ENCODE data around the gene KRT6B. TPM values are rescaled to one million over a fixed set of nuclear protein-coding genes. Genes with fewer than 3 reads are reported as not detected.
"Not testable (repeated sequence)": the region's sequence is repeated elsewhere in the genome, so short reads cannot be mapped to it uniquely, and the experiment has no call there.

KRT6B gene
- total RNA-seq, 1 experiment from 2014 or later: not detected

DNA sequence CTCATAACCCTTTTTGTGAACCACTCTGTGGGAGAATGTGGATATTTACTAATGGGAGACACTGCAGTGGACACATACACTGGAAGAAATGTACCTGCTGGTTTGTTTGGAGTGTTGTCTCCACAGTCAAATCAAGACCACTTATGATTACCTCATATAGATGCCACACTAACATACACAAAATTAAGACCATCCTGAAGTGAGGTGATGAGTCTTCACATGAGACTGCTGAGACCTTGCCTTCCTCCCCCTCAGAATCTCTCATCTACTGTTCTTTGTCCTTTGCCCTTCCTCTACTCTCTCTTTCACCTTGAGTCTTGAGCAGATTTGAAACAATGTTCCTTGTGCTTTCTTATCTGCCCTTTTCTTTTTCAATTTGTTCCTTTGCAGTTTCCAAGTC is 36.8 kb upstream of the KRT6B start:
- CTCF ChIA-PET: no interaction called here
- Mint-ChIP-seq H3K4me3 (ENCODE audit: unreplicated experiment) (no peak overlapping the region), H3K36me3 (ENCODE audit: insufficient read depth, unreplicated experiment) (no peaks in the 10 kb centered on the region), H3K9me3 (ENCODE audit: unreplicated experiment) (peaks cover 12% of the 10 kb centered on the region), H3K4me1 (ENCODE audit: low read depth, unreplicated experiment) (no peaks in the 10 kb centered on the region), H3K27me3 (ENCODE audit: insufficient read depth, unreplicated experiment) (peaks cover 27% of the 10 kb centered on the region), H3K27ac (ENCODE audit: unreplicated experiment) (no peak overlapping the region)
- DNase-seq: no peak
- Histone ChIP-seq H3K9me3 (peaks cover 8% of the 10 kb centered on the region; the same call in 1 of the 2 replicates), H3K36me3 (ENCODE audit: control insufficient read depth, insufficient read depth, low read length) (no peaks in the 10 kb centered on the region), H3K4me3 (ENCODE audit: low read depth, low read length) (no peak overlapping the region), H3K27me3 (replicated peaks; ENCODE audit: control insufficient read depth, insufficient read depth, low read length) (no peaks in the 10 kb centered on the region), H3K4me1 (no peaks in the 10 kb centered on the region)
- BruUV-seq (replicated peaks): no TSS peak
- TF ChIP-seq, protein P1, sequence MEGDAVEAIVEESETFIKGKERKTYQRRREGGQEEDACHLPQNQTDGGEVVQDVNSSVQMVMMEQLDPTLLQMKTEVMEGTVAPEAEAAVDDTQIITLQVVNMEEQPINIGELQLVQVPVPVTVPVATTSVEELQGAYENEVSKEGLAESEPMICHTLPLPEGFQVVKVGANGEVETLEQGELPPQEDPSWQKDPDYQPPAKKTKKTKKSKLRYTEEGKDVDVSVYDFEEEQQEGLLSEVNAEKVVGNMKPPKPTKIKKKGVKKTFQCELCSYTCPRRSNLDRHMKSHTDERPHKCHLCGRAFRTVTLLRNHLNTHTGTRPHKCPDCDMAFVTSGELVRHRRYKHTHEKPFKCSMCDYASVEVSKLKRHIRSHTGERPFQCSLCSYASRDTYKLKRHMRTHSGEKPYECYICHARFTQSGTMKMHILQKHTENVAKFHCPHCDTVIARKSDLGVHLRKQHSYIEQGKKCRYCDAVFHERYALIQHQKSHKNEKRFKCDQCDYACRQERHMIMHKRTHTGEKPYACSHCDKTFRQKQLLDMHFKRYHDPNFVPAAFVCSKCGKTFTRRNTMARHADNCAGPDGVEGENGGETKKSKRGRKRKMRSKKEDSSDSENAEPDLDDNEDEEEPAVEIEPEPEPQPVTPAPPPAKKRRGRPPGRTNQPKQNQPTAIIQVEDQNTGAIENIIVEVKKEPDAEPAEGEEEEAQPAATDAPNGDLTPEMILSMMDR (IDR thresholded peaks at IDR 0.05; ENCODE audit: insufficient read depth in 1 of 2, low read depth in 1 of 2, low read length in 1 of 2, severe bottlenecking in 1 of 2, unreplicated experiment in 1 of 2): no peak
- POLR2A ChIA-PET: no interaction called here
- intact Hi-C loops (cut with micrococcal nuclease; ENCODE audit: unreplicated experiment): no loop called here

DNA sequence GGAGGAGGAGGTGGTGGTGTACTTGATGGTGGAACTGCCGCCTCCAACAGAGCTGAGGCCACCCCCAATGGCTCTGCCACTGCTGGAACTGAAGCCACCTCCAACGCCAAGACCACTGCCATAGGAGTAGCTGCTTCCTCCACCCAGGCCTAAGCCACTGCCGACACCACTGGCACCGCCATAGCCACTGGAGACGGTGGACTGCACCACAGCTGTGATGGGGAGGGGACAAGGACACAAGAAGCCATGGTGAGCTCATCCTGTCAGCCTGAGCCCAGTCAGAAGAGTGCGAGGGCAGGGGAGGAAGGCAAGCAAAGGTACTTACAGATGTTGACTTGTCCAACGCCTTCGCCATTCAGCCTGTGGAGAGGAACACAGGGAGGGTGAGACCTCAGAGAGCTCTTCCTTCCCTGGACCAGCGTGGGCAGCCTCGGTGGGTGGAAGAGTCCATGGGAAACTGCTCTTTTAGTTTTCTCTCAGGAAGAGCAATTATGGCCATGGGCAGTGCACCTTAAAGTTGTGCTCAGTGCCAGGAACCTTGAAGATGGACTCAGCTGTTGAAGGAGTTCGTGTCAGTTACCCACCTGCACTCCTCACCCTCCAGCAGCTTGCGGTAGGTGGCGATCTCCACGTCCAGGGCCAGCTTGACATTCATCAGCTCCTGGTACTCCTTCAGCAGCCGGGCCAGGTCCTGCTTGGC is 35.9 kb upstream of the KRT6B start:
- H3K4me1 Mint-ChIP-seq (ENCODE audit: low read depth, unreplicated experiment); H3K4me3 ChIP-seq (ENCODE audit: low read depth, low read length); H3K4me1 ChIP-seq; BruUV-seq (replicated peaks); H3K36me3 Mint-ChIP-seq (ENCODE audit: insufficient read depth, unreplicated experiment); H3K27me3 ChIP-seq (replicated peaks; ENCODE audit: control insufficient read depth, insufficient read depth, low read length); H3K27ac Mint-ChIP-seq (ENCODE audit: unreplicated experiment); H3K36me3 ChIP-seq (ENCODE audit: control insufficient read depth, insufficient read depth, low read length); CTCF ChIA-PET; H3K9me3 ChIP-seq; DNase-seq; POLR2A ChIA-PET; H3K4me3 Mint-ChIP-seq (ENCODE audit: unreplicated experiment); intact Hi-C loops (cut with micrococcal nuclease; ENCODE audit: unreplicated experiment): not testable (repeated sequence)
- H3K9me3 Mint-ChIP-seq (ENCODE audit: unreplicated experiment): peaks cover 12% of the 10 kb centered on the region
- H3K27me3 Mint-ChIP-seq (ENCODE audit: insufficient read depth, unreplicated experiment): peaks cover 31% of the 10 kb centered on the region

DNA sequence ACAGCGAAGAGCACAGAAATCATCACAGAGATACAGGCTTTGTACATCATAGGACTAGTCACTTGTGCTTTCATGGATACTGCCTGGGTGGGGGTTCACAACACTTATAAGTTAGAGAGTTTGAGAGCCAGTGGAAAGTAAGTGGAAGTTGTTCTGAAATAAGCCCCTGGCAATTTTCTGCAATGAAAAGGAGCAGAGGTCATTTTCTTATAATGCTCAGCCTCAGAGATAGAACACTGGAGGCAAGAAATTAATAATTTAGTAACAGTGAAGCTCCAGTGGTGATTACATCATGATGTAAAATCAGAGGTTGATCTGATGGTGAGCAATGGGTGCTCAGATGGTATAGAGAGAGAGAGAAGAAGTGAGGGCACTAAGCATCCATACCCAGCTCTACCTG is 35.3 kb upstream of the KRT6B start:
- CTCF ChIA-PET: no interaction called here
- DNase-seq: no peak
- H3K4me1 ChIP-seq: no peaks in the 10 kb centered on the region
- no TSS peak for BruUV-seq (replicated peaks)
- peaks cover 8% of the 10 kb centered on the region; the same call in 1 of the 2 replicates for H3K9me3 ChIP-seq
- no peaks in the 10 kb centered on the region for H3K36me3 Mint-ChIP-seq (ENCODE audit: insufficient read depth, unreplicated experiment)
- H3K27me3 ChIP-seq (replicated peaks; ENCODE audit: control insufficient read depth, insufficient read depth, low read length): no peaks in the 10 kb centered on the region
- no peaks in the 10 kb centered on the region for H3K36me3 ChIP-seq (ENCODE audit: control insufficient read depth, insufficient read depth, low read length)
- intact Hi-C loops (cut with micrococcal nuclease; ENCODE audit: unreplicated experiment): no loop called here
- H3K9me3 Mint-ChIP-seq (ENCODE audit: unreplicated experiment): peaks cover 12% of the 10 kb centered on the region
- POLR2A ChIA-PET: no interaction called here
- no peak overlapping the region for H3K4me3 ChIP-seq (ENCODE audit: low read depth, low read length)
- no peaks in the 10 kb centered on the region for H3K4me1 Mint-ChIP-seq (ENCODE audit: low read depth, unreplicated experiment)
- peaks cover 31% of the 10 kb centered on the region for H3K27me3 Mint-ChIP-seq (ENCODE audit: insufficient read depth, unreplicated experiment)
- TF ChIP-seq, protein P1 (IDR thresholded peaks at IDR 0.05; ENCODE audit: insufficient read depth in 1 of 2, low read depth in 1 of 2, low read length in 1 of 2, severe bottlenecking in 1 of 2, unreplicated experiment in 1 of 2): no peak
- H3K4me3 Mint-ChIP-seq (ENCODE audit: unreplicated experiment): no peak overlapping the region
- H3K27ac Mint-ChIP-seq (ENCODE audit: unreplicated experiment): no peak overlapping the region

Data from Caco-2 (cell line).